ENCODE measurements around the gene CNST.
"Not testable (repeated sequence)": the region's sequence is repeated elsewhere in the genome, so short reads cannot be mapped to it uniquely, and the experiment has no call there.

CNST gene

GRCh38 chr1:246583448-246584185 lies 17.4 kb downstream of the CNST start:
- DNase-seq, result peak; percentile 20

GRCh38 chr1:246587032-246587431 lies 20.8 kb downstream of the CNST start:
- no peak for DNase-seq

- no peak for DNase-seq
These were observed 21.4 kb downstream of the CNST start for GRCh38 chr1:246587606-246588005.

GRCh38 chr1:246588159-246588721 lies 22.0 kb downstream of the CNST start:
- no peak for DNase-seq

- DNase-seq, result not testable (repeated sequence)
These were observed 23.7 kb downstream of the CNST start for GRCh38 chr1:246589919-246590318.

GRCh38 chr1:246591047-246591446 lies 24.8 kb downstream of the CNST start:
- DNase-seq, result no peak

- no peak for DNase-seq
These were observed 25.2 kb downstream of the CNST start for GRCh38 chr1:246591504-246591903.

- DNase-seq, result no peak
These were observed 25.7 kb downstream of the CNST start for GRCh38 chr1:246591958-246592357.

- DNase-seq, result no peak
These were observed 26.4 kb downstream of the CNST start for GRCh38 chr1:246592695-246593094.

GRCh38 chr1:246595146-246595545 lies 28.9 kb downstream of the CNST start:
- no peak for DNase-seq

- DNase-seq, result no peak
These were observed 31.1 kb downstream of the CNST start for GRCh38 chr1:246597340-246597739.

GRCh38 chr1:246597971-246598370 lies 31.7 kb downstream of the CNST start:
- no peak for DNase-seq

- DNase-seq, result no peak
These were observed 33.1 kb downstream of the CNST start for GRCh38 chr1:246599315-246599714.

GRCh38 chr1:246600579-246600978 lies 34.3 kb downstream of the CNST start:
- DNase-seq, result no peak

GRCh38 chr1:246602194-246602593 lies 35.9 kb downstream of the CNST start:
- DNase-seq, result no peak

- not testable (repeated sequence) for DNase-seq
These were observed 39.0 kb downstream of the CNST start for GRCh38 chr1:246605231-246605630.

GRCh38 chr1:246607462-246607861 lies 41.2 kb downstream of the CNST start:
- DNase-seq, result no peak

GRCh38 chr1:246608616-246609376 lies 42.5 kb downstream of the CNST start:
- DNase-seq, result peak; percentile 91

- DNase-seq, result no peak
These were observed 43.4 kb downstream of the CNST start for GRCh38 chr1:246609632-246610031.

- no peak for DNase-seq
These were observed 47.0 kb downstream of the CNST start for GRCh38 chr1:246613096-246613758.

- no peak for DNase-seq
These were observed 50.9 kb downstream of the CNST start for GRCh38 chr1:246617156-246617555.

GRCh38 chr1:246617768-246618167 lies 51.5 kb downstream of the CNST start:
- no peak for DNase-seq

GRCh38 chr1:246618240-246618808 lies 52.1 kb downstream of the CNST start:
- DNase-seq, result no peak
